Ishikawa (cell line): Measurements from ENCODE around the gene AGO1.

Experiments used
- CREB1 ChIP-seq: IDR thresholded peaks from 2 replicates; pipeline ENCODE4 v1.6.1; 2012; ENCODE audit warnings: low read depth
- EGR1 ChIP-seq: IDR thresholded peaks from 2 replicates; pipeline ENCODE4 v1.6.1; 2012
- EP300 ChIP-seq: IDR thresholded peaks from 2 replicates; pipeline ENCODE4 v1.6.1; 2012; ENCODE audit warnings: borderline replicate concordance
- FOXM1 ChIP-seq: IDR thresholded peaks from 2 replicates; pipeline ENCODE4 v1.6.1; 2012; ENCODE audit warnings: low read depth, borderline replicate concordance
- MAX ChIP-seq: IDR thresholded peaks from 2 replicates; pipeline ENCODE4 v1.6.1; 2012
- RAD21 ChIP-seq: IDR thresholded peaks from 2 replicates; pipeline ENCODE4 v1.6.1; 2012; ENCODE audit warnings: low read depth
- REST ChIP-seq: IDR thresholded peaks from 2 replicates; pipeline ENCODE4 v1.6.1; 2012; ENCODE audit warnings: low read depth, mild to moderate bottlenecking
- TAF1 ChIP-seq: IDR thresholded peaks from 2 replicates; pipeline ENCODE4 v1.6.1; 2012; ENCODE audit warnings: low read depth, mild to moderate bottlenecking
- TCF12 ChIP-seq: IDR thresholded peaks from 2 replicates; pipeline ENCODE4 v1.6.1; 2012; ENCODE audit warnings: low read depth
- YY1 ChIP-seq: IDR thresholded peaks from 2 replicates; pipeline ENCODE4 v1.6.1; 2012; ENCODE audit warnings: low read depth

Gene AGO1

GRCh38 chr1:35971601-35972000 is 88.6 kb downstream of the AGO1 start:
- no peak for TF ChIP-seq REST
- no peak for TF ChIP-seq RAD21
- no peak for TF ChIP-seq MAX
- no peak for TF ChIP-seq YY1
- no peak for TF ChIP-seq TCF12

- TF ChIP-seq EP300 (no peak), REST (no peak), TAF1 (no peak), FOXM1 (no peak), CREB1 (no peak), TCF12 (no peak), MAX (no peak), EGR1 (no peak)
These were observed 97.1 kb downstream of the AGO1 start for GRCh38 chr1:35980090-35980489.
